GM12891 (cell line): ENCODE results near the gene PPP1CA.

Experiments used
- PAX5 ChIP-seq: IDR thresholded peaks from 2 replicates; pipeline ENCODE4 v1.6.1; 2011; ENCODE audit warnings: low read length, moderate library complexity, mild to moderate bottlenecking; ENCODE audit not compliant: insufficient read depth, severe bottlenecking
- POLR2A ChIP-seq: IDR thresholded peaks from 2 replicates; pipeline ENCODE4 v1.6.1; 2011; ENCODE audit warnings: low read depth, low read length, control low read depth
- POLR2AphosphoS5 ChIP-seq: IDR thresholded peaks from 2 replicates; pipeline ENCODE4 v1.6.1; 2011; ENCODE audit warnings: low read depth, low read length, control low read depth
- TAF1 ChIP-seq: IDR thresholded peaks from 2 replicates; pipeline ENCODE4 v1.6.1; 2011; ENCODE audit warnings: low read depth, low read length, control low read depth

GRCh38 chr11:67435031-67435726 is 33.5 kb upstream of the PPP1CA start:
- TF ChIP-seq TAF1 (no peak), POLR2A (no peak), PAX5 (no peak), POLR2AphosphoS5 (no peak; the same call in 1 of the 2 replicates)
